Camera-type eye (tissue), 1 donor: ENCODE measurements around the gene GPR137. TPM values are rescaled to one million over a fixed set of nuclear protein-coding genes. Genes with fewer than 3 reads are reported as not detected.

Experiments
- total RNA-seq: library from RNA; depleted of rRNA; stranded (reverse); fragments of >200 nt; gene quantifications from one replicate; pipeline ENCODE4 v1.2.3, GENCODE V29; 2014

Gene GPR137
- total RNA-seq, result 21.1 TPM

GRCh38 chr11:64284962-64285884 lies at the start of gene GPR137:
TSS of gene GPR137 (plus strand) at chr11:64285848. CDS start at chr11:64286525, 677 bp downstream.

DNA sequence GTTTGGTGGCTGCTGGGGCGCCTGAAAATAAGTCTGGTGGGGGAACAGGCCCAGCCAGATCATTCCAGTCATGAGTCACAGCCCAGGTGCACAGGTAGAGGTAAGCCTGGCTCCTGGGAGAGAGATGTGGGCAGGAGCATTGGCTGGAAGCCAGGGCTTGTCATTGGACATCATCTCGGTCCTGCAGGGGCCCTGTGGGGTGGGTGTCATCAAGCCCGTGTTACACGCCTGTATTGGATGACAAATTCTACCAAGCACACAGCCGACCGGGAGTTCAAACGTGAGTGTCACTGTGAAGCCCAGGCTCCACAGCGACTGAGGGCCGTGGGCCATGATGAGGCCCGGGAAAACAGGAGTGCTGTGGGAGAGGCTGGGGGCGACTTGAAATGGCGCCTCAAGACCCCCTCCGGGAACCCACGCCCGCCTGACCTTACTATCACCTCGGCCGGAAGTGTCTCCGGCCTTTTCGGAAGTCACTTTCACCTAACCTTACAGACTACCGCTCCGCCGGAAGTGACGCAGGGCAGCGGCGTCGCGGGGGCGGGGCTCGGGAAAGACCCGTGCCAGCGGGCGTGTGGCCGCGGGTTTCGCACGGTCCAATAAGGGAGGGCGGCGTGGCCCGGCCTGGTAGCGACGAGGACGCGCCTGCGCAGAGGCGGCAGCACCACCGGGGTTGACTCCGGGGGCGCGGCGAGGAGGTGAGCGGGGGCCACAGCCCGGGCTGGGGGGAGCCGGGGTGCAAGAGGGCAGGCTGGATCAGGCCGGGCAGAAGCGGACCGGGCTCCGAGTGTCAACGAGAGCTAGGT lies 45.0 kb upstream of the GPR137 start, which contains the start of gene FKBP2:
Gene FKBP2 (plus strand): TSS at position 661 of the 806 bp plus-strand sequence. CDS start 1,293 bp downstream, outside the sequence.

DNA sequence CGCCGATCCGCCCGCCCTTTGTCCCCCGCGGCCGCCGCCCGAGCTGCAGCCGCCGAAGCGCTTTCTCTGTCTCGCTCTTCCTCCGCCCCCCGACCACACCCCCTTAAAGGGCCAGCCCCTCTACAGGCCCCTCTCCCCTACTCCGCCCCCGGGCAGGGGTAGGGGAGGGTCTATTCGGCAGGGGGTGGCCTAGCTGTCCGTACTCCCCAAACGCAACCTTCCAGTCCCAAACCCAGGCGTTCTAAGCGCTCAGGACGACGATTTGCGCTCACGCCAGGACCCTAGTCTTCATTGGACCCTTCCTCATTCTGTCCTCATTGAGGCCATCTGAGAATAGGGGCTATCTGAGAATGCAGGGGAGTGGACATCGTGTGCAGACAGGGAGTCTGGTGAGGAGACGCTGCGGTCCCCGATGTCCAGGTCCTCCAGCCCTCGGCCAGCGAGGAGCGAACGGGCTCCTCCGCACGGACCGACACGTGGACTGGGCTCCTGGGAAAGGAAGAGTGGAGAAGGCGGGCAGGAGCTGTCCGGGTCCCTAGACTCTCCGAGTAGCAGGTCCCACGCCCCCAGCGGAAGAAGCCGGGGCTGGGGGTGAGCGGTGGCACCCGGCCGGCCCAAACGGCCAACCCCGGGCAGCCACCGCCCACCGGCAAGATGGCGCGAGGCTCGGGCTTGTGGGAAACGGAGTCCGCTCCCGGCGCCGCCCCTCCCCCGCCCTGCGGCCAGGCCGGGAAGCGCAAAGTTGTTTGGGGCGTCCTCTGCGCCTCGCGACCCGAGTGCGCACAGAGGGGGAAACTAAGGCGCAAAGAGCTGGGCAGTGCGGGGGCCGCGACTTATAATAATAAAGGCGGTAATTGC lies 38.5 kb upstream of the GPR137 start, which contains the start of gene PPP1R14B:
Gene PPP1R14B (minus strand): TSS at position 73 of the 858 bp plus-strand sequence. CDS start 270 bp downstream, outside the sequence.

DNA sequence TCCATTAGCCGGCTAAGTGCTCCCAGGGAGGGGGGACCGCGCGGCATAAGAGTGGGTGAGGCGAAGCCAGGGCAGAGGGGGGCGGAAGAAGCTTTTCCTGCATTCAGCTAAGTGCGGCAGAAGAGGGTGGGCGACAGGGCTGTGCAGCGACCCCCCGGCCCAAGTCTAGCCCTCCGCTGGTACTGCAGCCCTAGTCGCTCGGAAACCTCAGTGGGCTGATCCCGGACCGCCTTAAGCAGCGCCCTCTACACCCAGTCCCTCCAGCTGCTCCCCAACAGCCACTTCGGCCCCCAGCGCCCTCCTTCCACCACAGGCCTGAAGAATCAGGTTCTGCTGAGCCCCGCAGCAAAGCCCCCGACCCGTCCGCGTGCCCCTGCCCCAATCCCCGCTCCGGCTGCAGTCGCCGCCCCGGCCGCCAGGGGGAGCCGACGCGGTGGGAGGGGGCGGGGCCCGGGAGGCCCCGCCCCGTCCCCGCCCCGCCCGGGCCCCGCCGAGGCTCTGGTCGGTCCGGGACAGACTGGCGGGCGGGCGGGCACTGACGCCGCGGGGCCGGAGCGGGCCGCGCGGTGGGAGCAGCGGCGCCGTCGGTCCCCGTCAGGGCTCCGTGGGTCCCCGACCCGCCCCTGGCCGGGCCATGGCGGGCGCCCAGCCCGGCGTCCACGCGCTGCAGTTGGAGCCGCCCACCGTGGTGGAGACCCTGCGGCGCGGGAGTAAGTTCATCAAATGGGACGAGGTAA lies 34.5 kb upstream of the GPR137 start, which contains the start of gene PLCB3:
Gene PLCB3 (plus strand): TSS at position 515 of the 737 bp plus-strand sequence. CDS start 120 bp downstream, at position 635.

GRCh38 chr11:64284048-64284961 lies 1.3 kb upstream of the GPR137 start, which contains the start of gene BAD:
TSS of gene BAD (minus strand) at chr11:64284665. CDS start at chr11:64284368, 297 bp downstream.

GRCh38 chr11:64291262-64291751 lies 5.7 kb downstream of the GPR137 start, which contains the start of gene KCNK4:
TSS of gene KCNK4 (plus strand) at chr11:64291302. CDS start at chr11:64293019, 1,717 bp downstream.

GRCh38 chr11:64299847-64300648 lies 14.4 kb downstream of the GPR137 start, which contains the start of gene CATSPERZ:
TSS of gene CATSPERZ (plus strand) at chr11:64300358. CDS start at chr11:64300411, 53 bp downstream.

GRCh38 chr11:64305075-64305690 lies 19.5 kb downstream of the GPR137 start, which contains the start of gene ESRRA:
TSS of gene ESRRA (plus strand) at chr11:64305524. CDS start at chr11:64307180, 1,656 bp downstream.

DNA sequence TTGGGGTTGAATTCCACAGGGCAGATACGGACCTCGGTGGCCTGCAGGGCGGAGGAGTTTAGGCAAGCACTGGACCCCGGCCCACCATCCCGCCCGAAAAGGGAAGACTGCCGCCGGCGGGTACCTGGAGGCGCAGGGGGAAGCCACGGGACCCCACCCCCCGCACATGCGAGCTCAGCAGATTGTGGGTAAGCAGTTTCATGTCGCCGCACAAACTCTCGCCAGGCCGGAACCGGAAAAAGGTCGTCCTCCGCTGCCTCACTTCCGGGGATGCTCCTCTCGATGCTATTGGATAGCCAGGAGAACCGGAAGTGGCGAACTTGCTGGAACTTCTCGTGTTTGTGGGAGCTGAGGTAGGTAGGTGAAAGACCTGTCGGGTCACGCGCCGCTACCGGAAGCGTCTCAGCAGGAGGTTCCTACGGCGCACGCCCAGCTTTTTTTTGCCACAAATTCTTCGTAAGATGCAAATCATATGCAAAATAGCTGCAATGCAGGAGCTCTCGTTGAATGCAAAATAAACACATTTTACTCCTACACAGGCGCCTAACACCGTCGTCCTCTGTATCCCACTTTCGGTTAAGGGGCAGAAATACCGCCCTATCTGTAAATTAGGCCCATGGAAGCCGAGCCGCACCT lies 31.8 kb downstream of the GPR137 start, which contains the start of gene TRMT112:
Gene TRMT112 (minus strand): TSS at position 235 of the 636 bp plus-strand sequence. CDS start 33 bp downstream, at position 202.

DNA sequence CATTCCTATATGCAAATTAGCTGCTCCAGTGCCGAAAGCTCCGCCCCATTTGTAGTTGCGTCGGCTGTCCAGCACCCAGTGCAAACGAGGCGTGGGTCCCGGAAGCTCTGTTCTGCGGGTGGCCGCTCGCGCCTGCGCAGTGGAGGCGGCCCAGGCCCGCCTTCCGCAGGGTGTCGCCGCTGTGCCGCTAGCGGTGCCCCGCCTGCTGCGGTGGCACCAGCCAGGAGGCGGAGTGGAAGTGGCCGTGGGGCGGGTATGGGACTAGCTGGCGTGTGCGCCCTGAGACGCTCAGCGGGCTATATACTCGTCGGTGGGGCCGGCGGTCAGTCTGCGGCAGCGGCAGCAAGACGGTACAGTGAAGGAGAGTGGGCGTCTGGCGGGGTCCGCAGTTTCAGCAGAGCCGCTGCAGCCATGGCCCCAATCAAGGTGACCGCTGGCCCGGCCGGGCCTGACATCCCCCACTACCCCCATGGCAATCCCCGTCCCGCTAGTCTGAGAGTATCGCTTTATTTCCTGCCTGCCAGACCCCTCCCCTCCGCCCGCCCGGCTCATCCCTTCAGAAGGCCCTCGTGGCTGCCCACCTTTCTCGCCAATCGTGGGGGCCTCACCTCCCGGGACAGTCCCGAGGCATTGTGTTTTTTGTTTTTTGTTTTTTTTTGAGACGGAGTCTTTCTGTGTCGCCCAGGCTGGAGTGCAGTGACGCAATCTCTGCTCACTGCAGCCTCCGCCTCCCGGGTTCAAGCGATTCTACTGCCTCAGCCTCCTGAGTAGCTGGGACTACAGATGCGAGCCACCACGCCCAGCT lies 32.5 kb downstream of the GPR137 start, which contains the start of gene PRDX5:
Gene PRDX5 (plus strand): TSS at position 161 of the 805 bp plus-strand sequence. CDS start 95 bp downstream, at position 256.

Other genes with a start within 250 kb of the GPR137 start
- gene FLRT1, start 249.9 kb upstream of the GPR137 start, total RNA-seq, result 14.0 TPM
- 22.4 TPM for gene MACROD1, start 119.7 kb upstream of the GPR137 start, total RNA-seq
- 135 TPM for gene STIP1, start 99.7 kb upstream of the GPR137 start, total RNA-seq
- gene FERMT3, start 79.1 kb upstream of the GPR137 start, total RNA-seq, result 8.3 TPM
- 27.4 TPM for gene TRPT1, start 59.7 kb upstream of the GPR137 start, total RNA-seq
- 22.4 TPM for gene NUDT22, start 59.6 kb upstream of the GPR137 start, total RNA-seq
- gene DNAJC4, start 55.3 kb upstream of the GPR137 start, total RNA-seq, result 22.2 TPM
- 61.7 TPM for gene VEGFB, start 51.3 kb upstream of the GPR137 start, total RNA-seq
- gene FKBP2, start 44.8 kb upstream of the GPR137 start, total RNA-seq, result 30.8 TPM
- 50.6 TPM for gene PPP1R14B, start 38.9 kb upstream of the GPR137 start, total RNA-seq
- 18.0 TPM for gene PLCB3, start 34.3 kb upstream of the GPR137 start, total RNA-seq
- gene BAD, start 1.2 kb upstream of the GPR137 start, total RNA-seq, result 61.6 TPM
- 1.8 TPM for gene KCNK4, start 5.5 kb downstream of the GPR137 start, total RNA-seq
- 3.1 TPM for gene CATSPERZ, start 14.5 kb downstream of the GPR137 start, total RNA-seq
- gene ESRRA, start 19.7 kb downstream of the GPR137 start, total RNA-seq, result 17.5 TPM
- gene TRMT112, start 31.7 kb downstream of the GPR137 start, total RNA-seq, result 194 TPM
- 121 TPM for gene PRDX5, start 32.3 kb downstream of the GPR137 start, total RNA-seq
- 13.1 TPM for gene CCDC88B, start 54.4 kb downstream of the GPR137 start, total RNA-seq
- 19.6 TPM for gene RPS6KA4, start 73.3 kb downstream of the GPR137 start, total RNA-seq